22Rv1 (cell line): ENCODE data around the gene AMIGO1.

ENCODE experiments used
- H3K27ac ChIP-seq: fragments of 450-650 bp; 2 replicates; pipeline ENCODE4 v1.5.1; 2017
- CTCF ChIP-seq: fragments of 450-650 bp; IDR thresholded peaks from 2 replicates; pipeline ENCODE4 v1.5.1; 2017; ENCODE audit warnings: mild to moderate bottlenecking
- ZFX ChIP-seq: fragments of 450-650 bp; IDR thresholded peaks from 2 replicates; pipeline ENCODE4 v1.6.1; 2017; ENCODE audit warnings: antibody characterized with exemption, borderline replicate concordance

The AMIGO1 gene

GRCh38 chr1:109537450-109538178, 28.1 kb upstream of the AMIGO1 start:
- TF ChIP-seq CTCF (no peak), ZFX (no peak)
- no peak overlapping the region for H3K27ac ChIP-seq

- TF ChIP-seq CTCF (no peak), ZFX (no peak)
- no peak overlapping the region for H3K27ac ChIP-seq
Observed at GRCh38 chr1:109535971-109536491, 26.5 kb upstream of the AMIGO1 start.

GRCh38 chr1:109535481-109535880, 26.0 kb upstream of the AMIGO1 start:
- TF ChIP-seq ZFX = no peak
- TF ChIP-seq CTCF = no peak
- H3K27ac ChIP-seq = no peak overlapping the region

- no peak overlapping the region for H3K27ac ChIP-seq
- TF ChIP-seq ZFX (no peak), CTCF (no peak)
Observed at GRCh38 chr1:109534307-109534858, 24.9 kb upstream of the AMIGO1 start.

- no peak overlapping the region for H3K27ac ChIP-seq
Observed at GRCh38 chr1:109532365-109533136, 23.0 kb upstream of the AMIGO1 start.

GRCh38 chr1:109531826-109532364, 22.4 kb upstream of the AMIGO1 start:
- TF ChIP-seq CTCF (no peak), ZFX (no peak)
- H3K27ac ChIP-seq = no peak overlapping the region

More at GRCh38 chr1:109532365-109533136, 23.0 kb upstream of the AMIGO1 start:
- peak; percentile 94 for TF ChIP-seq CTCF
- no peak for TF ChIP-seq ZFX

GRCh38 chr1:109531380-109531779, 21.9 kb upstream of the AMIGO1 start:
- no peak overlapping the region for H3K27ac ChIP-seq
- TF ChIP-seq CTCF (no peak), ZFX (no peak)
